ENCODE data around the gene MRPL10.

MRPL10 gene

DNA sequence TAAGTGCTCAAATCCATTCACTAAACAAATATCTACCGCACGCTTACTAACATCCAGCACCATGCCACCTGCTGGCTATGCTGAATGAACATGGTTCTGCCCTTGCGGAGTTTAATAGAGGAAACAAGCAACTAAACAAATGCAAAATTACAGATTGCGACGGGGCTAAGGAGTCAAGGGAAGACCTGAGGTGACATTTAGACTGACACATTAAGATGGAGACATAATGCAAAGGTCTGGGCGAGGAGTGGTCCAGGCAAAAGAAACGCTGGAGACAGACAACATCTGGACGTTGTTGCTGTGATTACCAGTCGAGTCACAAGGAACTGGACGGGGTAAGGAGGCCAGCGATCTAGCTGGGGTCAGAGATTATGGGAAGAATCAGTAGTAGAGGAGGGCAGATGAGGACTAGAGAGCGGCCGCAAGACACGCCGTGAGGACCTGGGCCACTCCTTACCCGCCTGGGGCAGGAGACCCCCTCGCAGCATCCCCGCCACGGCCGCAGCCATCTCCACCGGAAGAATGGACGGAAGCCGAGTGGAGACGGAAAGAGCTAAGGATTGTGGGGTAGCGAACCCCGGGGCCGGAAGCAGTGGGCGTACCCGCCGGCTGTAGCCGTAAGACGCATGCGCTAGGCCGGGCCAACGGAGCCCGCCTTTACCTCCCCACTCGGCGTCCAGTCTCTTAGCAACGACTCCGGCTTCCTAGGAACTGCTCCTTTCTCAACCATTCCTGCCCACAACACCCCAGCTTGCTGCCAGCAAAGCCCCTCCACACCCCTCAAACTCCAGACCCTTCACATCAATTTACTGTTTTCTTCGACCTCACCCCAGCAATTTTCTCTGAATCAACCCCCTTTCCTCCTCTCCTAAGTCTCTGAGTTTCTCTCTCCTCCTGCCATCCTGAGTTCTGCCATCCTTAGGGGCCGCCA is at the start of gene MRPL10, which contains the start of gene LRRC46:
Gene MRPL10 (minus strand): TSS at position 539 of the 931 bp plus-strand sequence. CDS start 30 bp downstream, at position 509.
Gene LRRC46 (plus strand): TSS at position 668 of the 931 bp plus-strand sequence. CDS start 320 bp downstream, outside the sequence.
- DNase-seq, result peak; percentile 90

DNA sequence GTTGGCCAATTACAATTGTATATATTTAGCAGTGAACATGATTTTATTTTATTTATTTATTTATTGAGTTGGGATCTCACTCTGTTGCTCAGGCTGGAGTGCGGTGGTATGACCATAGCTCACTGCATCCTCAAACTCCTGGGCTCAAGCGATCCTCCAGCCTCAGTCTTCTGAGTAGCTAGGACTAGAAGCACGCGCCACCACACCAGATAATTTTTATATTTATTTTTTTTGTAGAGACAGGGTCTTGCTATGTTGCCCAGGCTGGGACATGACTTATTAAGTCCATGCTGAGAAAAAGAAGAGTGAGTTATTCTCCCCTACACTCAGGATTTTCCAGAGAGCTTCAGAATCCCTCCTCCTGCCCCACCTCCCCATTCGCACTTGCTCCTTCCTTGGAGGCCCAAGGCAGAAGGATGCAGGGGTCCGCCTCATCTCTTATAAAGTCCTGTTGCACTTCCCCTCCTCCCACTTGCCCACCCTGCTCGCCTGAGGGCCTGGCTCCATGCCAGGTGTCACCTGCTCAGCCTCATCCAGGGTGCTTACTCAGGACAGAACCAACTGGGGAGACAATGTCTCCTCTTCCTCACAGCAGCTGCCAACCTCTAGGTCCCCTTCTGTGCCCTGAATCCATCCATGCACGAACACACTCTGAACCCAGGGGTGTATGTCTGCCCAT is 48.6 kb upstream of the MRPL10 start:
- no peak for DNase-seq

DNA sequence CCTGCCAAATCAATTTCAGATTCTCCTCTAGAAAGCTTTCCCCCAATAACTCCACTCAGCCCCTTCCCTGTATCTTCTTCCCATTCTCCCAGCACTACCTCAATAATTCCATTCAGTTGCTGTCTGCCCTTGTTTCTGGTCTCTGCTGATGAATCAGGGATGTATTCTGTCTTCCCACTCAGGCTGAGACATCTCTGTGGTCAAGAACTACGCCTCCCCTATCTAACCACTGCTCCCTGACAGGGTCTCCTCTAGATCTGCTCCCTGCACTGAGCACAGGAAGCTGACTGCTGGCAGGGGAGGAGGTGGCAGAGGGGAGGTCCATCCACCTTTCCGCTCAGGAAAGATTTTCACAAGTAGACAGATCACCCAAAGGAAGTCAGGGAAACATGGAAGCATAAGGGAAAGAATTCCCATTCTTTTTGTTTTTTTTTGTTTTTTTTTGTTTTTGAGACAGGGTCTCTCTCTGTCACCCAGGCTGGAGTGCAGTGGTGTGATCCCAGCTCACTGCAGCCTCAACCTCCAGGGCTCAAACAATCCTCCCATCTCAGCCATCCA is 47.8 kb upstream of the MRPL10 start:
- no peak for DNase-seq

- no peak for DNase-seq
Measured at GRCh38 chr17:47878203-47879027, 47.1 kb upstream of the MRPL10 start.

- no peak for DNase-seq
Measured at GRCh38 chr17:47877368-47878034, 46.2 kb upstream of the MRPL10 start.

DNA sequence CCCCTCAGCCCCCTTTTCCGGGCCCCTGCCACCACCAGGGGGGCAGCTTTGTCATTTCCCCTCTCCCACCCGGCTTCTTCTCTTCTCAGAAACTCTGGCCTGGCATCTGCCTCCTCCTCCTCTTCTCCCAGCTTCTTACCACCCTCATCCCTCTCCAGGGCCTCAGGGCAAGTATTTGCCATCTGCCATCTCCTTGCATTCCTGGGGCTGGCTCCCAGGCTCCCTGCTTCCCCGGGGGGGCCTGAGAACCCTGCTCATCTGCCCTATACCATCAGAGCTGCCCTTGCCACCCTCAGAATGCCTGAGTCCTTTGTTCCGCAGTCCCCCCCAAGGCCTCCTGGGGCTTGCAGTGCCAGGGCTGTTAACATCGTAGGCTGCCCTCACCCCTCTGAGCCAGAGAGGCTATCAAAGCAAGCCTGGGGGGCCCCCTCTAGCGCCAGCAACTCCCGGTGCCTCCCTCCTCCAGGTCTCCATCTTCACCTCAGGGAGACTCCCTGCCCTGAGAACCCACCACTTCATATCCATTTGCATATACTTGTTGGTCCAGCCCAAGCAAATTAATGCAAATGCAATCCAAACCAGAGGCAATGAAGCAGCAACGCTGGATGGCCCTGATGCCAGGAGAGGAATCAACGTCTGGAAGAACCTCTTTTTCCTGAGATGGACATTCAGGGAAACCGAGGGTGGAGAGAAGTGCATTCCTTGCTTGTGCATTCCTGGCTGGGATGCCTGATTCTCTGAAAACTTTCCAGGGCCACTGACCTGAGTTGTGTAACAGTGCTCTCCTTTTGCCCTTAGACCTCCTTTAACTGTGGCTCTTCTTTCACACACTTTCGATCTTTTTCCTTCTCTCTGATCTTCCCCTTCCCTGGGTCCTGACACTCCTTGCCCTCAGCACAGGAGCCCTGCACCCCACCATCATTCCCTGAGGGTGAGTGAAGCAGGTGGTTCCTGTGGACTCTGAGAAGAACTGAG is 44.0 kb upstream of the MRPL10 start:
- peak; percentile 21 for DNase-seq

- no peak for DNase-seq
Measured at GRCh38 chr17:47873200-47874090, 42.1 kb upstream of the MRPL10 start.

DNA sequence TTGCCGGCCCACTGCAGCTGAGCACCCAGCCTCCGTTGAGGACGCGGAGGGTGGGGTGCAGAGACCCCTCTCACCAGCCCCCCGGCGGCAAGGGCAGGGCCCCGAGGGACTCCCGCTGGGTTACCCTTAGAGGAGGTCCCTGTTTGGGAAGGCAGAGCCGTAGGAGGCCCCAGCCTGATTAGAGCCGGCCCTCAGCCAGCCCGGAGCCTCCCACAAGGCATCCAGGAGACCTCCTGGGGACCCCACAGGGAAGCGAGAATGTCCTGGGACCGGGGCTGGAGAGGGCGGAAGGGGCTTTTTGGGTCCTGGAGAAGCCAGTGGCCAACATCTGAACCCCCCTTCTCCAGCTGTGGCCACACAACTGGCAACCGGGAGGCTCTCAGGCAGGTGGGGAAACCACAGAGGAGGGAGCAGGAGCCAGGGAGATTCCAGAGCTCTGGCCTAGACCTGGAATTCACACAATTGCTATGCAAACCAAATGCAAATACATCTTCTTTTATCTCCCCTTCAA is 41.4 kb upstream of the MRPL10 start:
- no peak for DNase-seq

DNA sequence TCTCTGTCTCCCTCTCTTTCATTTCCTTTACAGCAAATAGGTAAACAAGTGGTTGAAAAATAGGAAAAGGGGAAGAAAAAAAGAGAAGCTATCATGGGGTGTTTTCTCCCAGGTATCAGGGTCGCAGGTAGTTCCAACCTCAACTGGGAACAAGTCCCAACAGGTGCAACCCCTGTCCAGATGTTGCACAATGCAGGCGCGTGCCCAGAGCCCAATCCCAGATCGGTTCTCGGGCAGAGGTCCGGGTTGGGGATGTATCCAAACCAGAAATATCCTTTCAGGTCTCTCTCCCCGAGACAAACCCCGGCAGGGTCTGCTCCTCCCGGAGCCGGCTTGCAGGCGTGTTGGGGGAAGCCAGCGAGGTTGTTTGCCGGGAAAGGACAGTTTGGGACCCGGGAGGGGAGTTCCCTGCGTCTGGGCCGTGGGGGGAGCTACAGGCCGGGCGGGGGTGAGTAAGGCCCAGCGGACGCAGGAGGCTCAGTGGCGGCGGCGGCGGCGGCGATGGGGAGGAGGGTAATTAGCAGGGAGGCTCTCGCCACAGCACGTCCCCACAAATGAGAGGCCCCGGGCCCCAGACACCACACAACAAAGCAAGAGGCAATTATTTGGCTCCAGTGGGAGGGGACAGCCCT is 40.8 kb upstream of the MRPL10 start:
- no peak for DNase-seq

DNA sequence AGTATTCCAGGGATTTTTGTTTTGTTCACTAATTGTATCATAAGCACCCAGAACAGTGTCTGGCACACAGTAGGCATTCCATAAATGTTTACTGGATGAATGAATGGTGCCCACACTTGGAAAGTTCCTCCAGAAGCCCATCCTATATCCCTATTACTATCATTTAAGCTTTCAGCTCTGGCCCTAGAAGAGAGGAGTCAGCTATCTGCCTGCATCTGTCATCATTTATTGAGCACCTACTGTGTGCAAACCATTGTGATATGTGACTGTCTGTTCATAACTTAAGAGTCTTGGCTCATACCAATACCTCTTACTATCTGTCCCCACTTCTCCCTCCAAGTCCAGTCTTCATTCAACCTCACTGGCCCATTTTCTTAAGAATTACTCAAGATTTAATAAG is 39.7 kb upstream of the MRPL10 start:
- no peak for DNase-seq

- no peak for DNase-seq
Measured at GRCh38 chr17:47870056-47870455, 38.7 kb upstream of the MRPL10 start.

DNA sequence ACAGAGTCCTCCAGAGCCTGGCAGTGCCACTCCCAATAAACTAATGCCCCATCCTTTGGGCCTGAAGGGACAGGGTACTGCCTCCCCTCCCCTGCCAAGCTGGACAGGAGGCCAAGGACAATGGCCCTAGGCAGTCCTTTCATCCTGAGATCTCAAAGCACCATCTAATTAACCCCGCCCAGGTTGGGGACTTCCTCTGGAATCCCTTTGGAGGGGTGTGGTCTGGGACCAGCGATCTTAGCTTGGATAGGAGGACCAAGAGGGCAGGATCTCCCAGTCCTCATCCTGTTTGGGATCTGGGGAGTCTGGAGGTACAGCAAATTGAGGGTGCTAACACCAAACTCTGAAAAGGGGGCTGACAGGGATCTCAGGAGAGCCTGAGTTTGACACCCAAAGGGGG is 37.8 kb upstream of the MRPL10 start:
- no peak for DNase-seq

GRCh38 chr17:47867813-47868533 is 36.6 kb upstream of the MRPL10 start:
- DNase-seq, result no peak

- DNase-seq, result no peak
Measured at GRCh38 chr17:47866941-47867340, 35.6 kb upstream of the MRPL10 start.

DNA sequence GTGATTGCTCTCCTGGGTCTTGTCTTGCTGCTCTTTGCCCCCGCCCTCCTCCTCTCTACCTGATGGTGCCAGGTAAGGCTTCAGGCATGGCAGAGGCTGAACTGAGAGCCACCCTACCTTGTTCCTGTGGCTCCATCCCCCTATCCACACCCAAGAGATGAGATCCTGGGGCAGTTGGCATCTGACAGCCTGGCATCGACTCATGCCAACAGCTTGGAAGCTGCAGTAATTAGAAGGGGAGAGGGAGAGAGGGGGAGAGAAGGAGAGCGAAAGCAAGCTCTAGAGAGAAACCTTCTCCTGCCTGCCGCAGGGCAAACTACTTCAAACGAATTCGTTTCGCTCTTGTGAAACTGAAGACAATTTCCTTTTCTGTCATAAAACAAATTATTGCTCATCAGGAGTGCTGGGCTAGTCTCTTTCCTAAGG is 33.5 kb upstream of the MRPL10 start:
- DNase-seq, result no peak

GRCh38 chr17:47862621-47863440 is 31.5 kb upstream of the MRPL10 start:
- DNase-seq, result peak; percentile 47

GRCh38 chr17:47860386-47860785 is 29.0 kb upstream of the MRPL10 start:
- no peak for DNase-seq
